ENCODE measurements around the gene AGPAT2. TPM values are rescaled to one million over a fixed set of nuclear protein-coding genes. Genes with fewer than 3 reads are reported as not detected.
A peak's percentile ranks its signal among the peaks of the same experiment; 100 is the strongest.

AGPAT2 gene
- 18.4 and 19.0 TPM in 2 replicates for total RNA-seq
- long read RNA-seq, partial matches to known transcripts: 1 of 5 reads
- long read RNA-seq, other reads (novel, unspliced or antisense): 0 of 5 reads

- no peaks in the 10 kb centered on the region for H3K36me3 Mint-ChIP-seq (ENCODE audit: low read depth)
- H3K27ac Mint-ChIP-seq (ENCODE audit: unreplicated experiment): no peak within 1 kb of the TSS
- TF ChIP-seq CTCF (conservative IDR thresholded peaks at IDR 0.05): no peak
- H3K4me3 Mint-ChIP-seq: peak within 1 kb of the TSS; percentile 84
- peaks cover 23% of the 10 kb centered on the region for H3K27me3 Mint-ChIP-seq (ENCODE audit: low read depth)
- H3K4me1 Mint-ChIP-seq: no peaks in the 10 kb centered on the region
- no peaks in the 10 kb centered on the region for H3K9me3 Mint-ChIP-seq
- DNase-seq (ENCODE audit: low read depth, low spot score): peak; percentile 43
These were observed at the start of gene AGPAT2 for GRCh38 chr9:136686794-136687711. AGPAT2 (minus strand) TSS chr9:136687457; CDS start chr9:136687357, 100 bp downstream.

- no peak overlapping the region for H3K27ac Mint-ChIP-seq (ENCODE audit: unreplicated experiment)
- H3K27me3 Mint-ChIP-seq (ENCODE audit: low read depth): peaks cover 2% of the 10 kb centered on the region
- no peaks in the 10 kb centered on the region for H3K4me1 Mint-ChIP-seq
- no peak for DNase-seq (ENCODE audit: low read depth, low spot score)
- no peaks in the 10 kb centered on the region for H3K36me3 Mint-ChIP-seq (ENCODE audit: low read depth)
- no peaks in the 10 kb centered on the region for H3K9me3 Mint-ChIP-seq
- TF ChIP-seq CTCF (conservative IDR thresholded peaks at IDR 0.05): no peak
- no peak overlapping the region for H3K4me3 Mint-ChIP-seq
These were observed 48.7 kb upstream of the AGPAT2 start for GRCh38 chr9:136735812-136736480.

GRCh38 chr9:136734837-136735496 is 47.7 kb upstream of the AGPAT2 start:
- Mint-ChIP-seq H3K27ac (ENCODE audit: unreplicated experiment) (no peak overlapping the region), H3K27me3 (ENCODE audit: low read depth) (peaks cover 4% of the 10 kb centered on the region)

GRCh38 chr9:136733611-136734010 is 46.4 kb upstream of the AGPAT2 start:
- Mint-ChIP-seq H3K36me3 (ENCODE audit: low read depth) (no peaks in the 10 kb centered on the region), H3K4me3 (no peak overlapping the region), H3K4me1 (peaks cover 8% of the 10 kb centered on the region), H3K9me3 (no peaks in the 10 kb centered on the region), H3K27me3 (ENCODE audit: low read depth) (peaks cover 12% of the 10 kb centered on the region), H3K27ac (ENCODE audit: unreplicated experiment) (no peak overlapping the region)
- no peak for DNase-seq (ENCODE audit: low read depth, low spot score)
- no peak for TF ChIP-seq CTCF (conservative IDR thresholded peaks at IDR 0.05)

More at GRCh38 chr9:136734837-136735496, 47.7 kb upstream of the AGPAT2 start:
- Mint-ChIP-seq H3K4me1 (peaks cover 2% of the 10 kb centered on the region), H3K9me3 (no peaks in the 10 kb centered on the region), H3K4me3 (no peak overlapping the region), H3K36me3 (ENCODE audit: low read depth) (no peaks in the 10 kb centered on the region)
- DNase-seq (ENCODE audit: low read depth, low spot score): no peak
- TF ChIP-seq CTCF (conservative IDR thresholded peaks at IDR 0.05): no peak

- Mint-ChIP-seq H3K4me3 (no peak overlapping the region), H3K36me3 (ENCODE audit: low read depth) (no peaks in the 10 kb centered on the region), H3K9me3 (no peaks in the 10 kb centered on the region), H3K27me3 (ENCODE audit: low read depth) (peaks cover 12% of the 10 kb centered on the region), H3K27ac (ENCODE audit: unreplicated experiment) (no peak overlapping the region), H3K4me1 (peaks cover 8% of the 10 kb centered on the region)
- no peak for TF ChIP-seq CTCF (conservative IDR thresholded peaks at IDR 0.05)
- no peak for DNase-seq (ENCODE audit: low read depth, low spot score)
These were observed 45.4 kb upstream of the AGPAT2 start for GRCh38 chr9:136732444-136733178.

Data from neural crest cell (in vitro differentiated cells).